SK-N-SH treated with all-trans-retinoic acid at 6 μM for 48 hours (cell line): ENCODE measurements around the gene PCSK2.

ENCODE experiments used
- ATAC-seq: fragments of 200-7000 bp; cut with Tn5 transposase; 3 replicates; pipeline ENCODE4 v1.9.1; 2020; ENCODE audit warnings: mild to moderate bottlenecking, moderate library complexity
- ARNTL ChIP-seq: fragments of 450-650 bp; formaldehyde crosslinking; IDR thresholded peaks from 2 replicates; pipeline ENCODE4 v1.5.0; 2020; ENCODE audit warnings: low read depth, mild to moderate bottlenecking, moderate library complexity, borderline replicate concordance
- BACH2 ChIP-seq: fragments of 250-450 bp; sonication (Bioruptor Pico); IDR thresholded peaks from 2 replicates; pipeline ENCODE4 v1.9.0; 2021; ENCODE audit warnings: mild to moderate bottlenecking, borderline replicate concordance
- CSDC2 ChIP-seq: fragments of 250-450 bp; sonication (Bioruptor Pico); IDR thresholded peaks from 2 replicates; pipeline ENCODE4 v1.5.0; 2020; ENCODE audit warnings: mild to moderate bottlenecking, moderate library complexity
- ESRRG ChIP-seq: fragments of 250-450 bp; sonication (Bioruptor Pico); IDR thresholded peaks from 2 replicates; pipeline ENCODE4 v1.6.1; 2021; ENCODE audit warnings: mild to moderate bottlenecking
- GLIS3 ChIP-seq: fragments of 250-450 bp; sonication (Bioruptor Pico); IDR thresholded peaks from 2 replicates; pipeline ENCODE4 v1.5.0; 2020; ENCODE audit warnings: mild to moderate bottlenecking, moderate library complexity
- ISL1 ChIP-seq: fragments of 250-450 bp; sonication (Bioruptor Pico); IDR thresholded peaks from 2 replicates; pipeline ENCODE4 v2.1.2; 2022; ENCODE audit warnings: mild to moderate bottlenecking, moderate library complexity
- OSR1 ChIP-seq: fragments of 250-450 bp; sonication (Bioruptor Pico); IDR thresholded peaks from 2 replicates; pipeline ENCODE4 v1.8.0; 2022; ENCODE audit warnings: moderate library complexity, mild to moderate bottlenecking, inconsistent platforms
- PPARA ChIP-seq: fragments of 250-450 bp; sonication (Bioruptor Pico); IDR thresholded peaks from 2 replicates; pipeline ENCODE4 v1.5.0; 2020; ENCODE audit warnings: mild to moderate bottlenecking, borderline replicate concordance
- RARB ChIP-seq: fragments of 250-450 bp; sonication (Bioruptor Pico); IDR thresholded peaks from 2 replicates; pipeline ENCODE4 v1.8.0; 2021; ENCODE audit warnings: mild to moderate bottlenecking, moderate library complexity
- SNAI2 ChIP-seq: fragments of 250-450 bp; sonication (Bioruptor Pico); IDR thresholded peaks from 2 replicates; pipeline ENCODE4 v1.5.0; 2020; ENCODE audit warnings: mild to moderate bottlenecking, moderate library complexity
- TCF4 ChIP-seq: fragments of 250-450 bp; sonication (Bioruptor Pico); IDR thresholded peaks from 2 replicates; pipeline ENCODE4 v1.8.0; 2021; ENCODE audit warnings: mild to moderate bottlenecking, moderate library complexity, borderline replicate concordance
- ZC3H10 ChIP-seq: fragments of 250-450 bp; sonication (Bioruptor Pico); IDR thresholded peaks from 2 replicates; pipeline ENCODE4 v1.5.1; 2021; ENCODE audit warnings: mild to moderate bottlenecking, moderate library complexity
- ZFP3 ChIP-seq: fragments of 250-450 bp; sonication (Bioruptor Pico); IDR thresholded peaks from 2 replicates; pipeline ENCODE4 v1.5.0; 2020; ENCODE audit warnings: mild to moderate bottlenecking, moderate library complexity
- ZFP30 ChIP-seq: fragments of 450-650 bp; formaldehyde crosslinking; IDR thresholded peaks from 2 replicates; pipeline ENCODE4 v1.5.0; 2022; ENCODE audit warnings: mild to moderate bottlenecking, moderate library complexity
- ZNF565 ChIP-seq: fragments of 450-650 bp; formaldehyde crosslinking; conservative IDR thresholded peaks from 2 replicates; pipeline ENCODE4 v1.5.0; 2020; ENCODE audit warnings: low read depth, mild to moderate bottlenecking, moderate library complexity
- ZNF70 ChIP-seq: fragments of 450-650 bp; formaldehyde crosslinking; IDR thresholded peaks from 2 replicates; pipeline ENCODE4 v1.5.0; 2020; ENCODE audit warnings: mild to moderate bottlenecking, moderate library complexity
- ZNF8 ChIP-seq: fragments of 450-650 bp; formaldehyde crosslinking; IDR thresholded peaks from 2 replicates; pipeline ENCODE4 v1.5.0; 2020; ENCODE audit warnings: mild to moderate bottlenecking, moderate library complexity
- TF ChIP-seq, protein P1 (sequence below): fragments of 250-450 bp; sonication (Bioruptor Pico); IDR thresholded peaks from 2 replicates; pipeline ENCODE4 v1.5.0; 2020; ENCODE audit warnings: mild to moderate bottlenecking, moderate library complexity
- TF ChIP-seq, protein P2 (sequence below): fragments of 250-450 bp; sonication (Bioruptor Pico); IDR thresholded peaks from 2 replicates; pipeline ENCODE4 v1.8.0; 2021; ENCODE audit warnings: low read depth, mild to moderate bottlenecking, moderate library complexity, borderline replicate concordance
- TF ChIP-seq, protein P3 (sequence below): fragments of 250-450 bp; sonication (Bioruptor Pico); IDR thresholded peaks from 2 replicates; pipeline ENCODE4 v1.5.1; 2020; ENCODE audit warnings: low read depth, mild to moderate bottlenecking, moderate library complexity
- TF ChIP-seq, protein P4 (sequence below): fragments of 250-450 bp; sonication (Bioruptor Pico); IDR thresholded peaks from 2 replicates; pipeline ENCODE4 v1.5.1; 2021; ENCODE audit warnings: mild to moderate bottlenecking, moderate library complexity

PCSK2 gene

DNA sequence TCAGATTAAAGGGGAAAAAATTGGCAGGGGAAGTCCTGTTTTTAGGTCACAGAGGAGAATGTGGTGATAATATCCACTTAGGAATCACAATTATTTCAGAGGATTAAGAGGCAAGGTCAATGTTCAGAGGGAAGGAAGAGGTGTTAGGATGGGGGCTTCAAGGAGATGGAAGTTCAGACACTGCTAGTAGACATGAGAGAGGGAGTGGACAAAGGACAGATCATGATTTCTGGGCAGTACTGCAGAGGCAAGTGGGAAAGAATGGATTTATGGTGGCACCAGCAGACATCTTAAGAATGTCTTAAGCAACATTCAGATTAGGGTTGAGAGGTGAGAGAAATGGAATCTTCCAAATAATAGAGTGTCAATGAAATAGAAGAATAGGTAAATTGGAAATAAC, 9.9 kb downstream of the PCSK2 start:
- no peak for ATAC-seq
- TF ChIP-seq SNAI2 (CRISPR knock-in tag) = no peak
- no peak for TF ChIP-seq ZNF8 (CRISPR knock-in tag)
- TF ChIP-seq, protein P1, sequence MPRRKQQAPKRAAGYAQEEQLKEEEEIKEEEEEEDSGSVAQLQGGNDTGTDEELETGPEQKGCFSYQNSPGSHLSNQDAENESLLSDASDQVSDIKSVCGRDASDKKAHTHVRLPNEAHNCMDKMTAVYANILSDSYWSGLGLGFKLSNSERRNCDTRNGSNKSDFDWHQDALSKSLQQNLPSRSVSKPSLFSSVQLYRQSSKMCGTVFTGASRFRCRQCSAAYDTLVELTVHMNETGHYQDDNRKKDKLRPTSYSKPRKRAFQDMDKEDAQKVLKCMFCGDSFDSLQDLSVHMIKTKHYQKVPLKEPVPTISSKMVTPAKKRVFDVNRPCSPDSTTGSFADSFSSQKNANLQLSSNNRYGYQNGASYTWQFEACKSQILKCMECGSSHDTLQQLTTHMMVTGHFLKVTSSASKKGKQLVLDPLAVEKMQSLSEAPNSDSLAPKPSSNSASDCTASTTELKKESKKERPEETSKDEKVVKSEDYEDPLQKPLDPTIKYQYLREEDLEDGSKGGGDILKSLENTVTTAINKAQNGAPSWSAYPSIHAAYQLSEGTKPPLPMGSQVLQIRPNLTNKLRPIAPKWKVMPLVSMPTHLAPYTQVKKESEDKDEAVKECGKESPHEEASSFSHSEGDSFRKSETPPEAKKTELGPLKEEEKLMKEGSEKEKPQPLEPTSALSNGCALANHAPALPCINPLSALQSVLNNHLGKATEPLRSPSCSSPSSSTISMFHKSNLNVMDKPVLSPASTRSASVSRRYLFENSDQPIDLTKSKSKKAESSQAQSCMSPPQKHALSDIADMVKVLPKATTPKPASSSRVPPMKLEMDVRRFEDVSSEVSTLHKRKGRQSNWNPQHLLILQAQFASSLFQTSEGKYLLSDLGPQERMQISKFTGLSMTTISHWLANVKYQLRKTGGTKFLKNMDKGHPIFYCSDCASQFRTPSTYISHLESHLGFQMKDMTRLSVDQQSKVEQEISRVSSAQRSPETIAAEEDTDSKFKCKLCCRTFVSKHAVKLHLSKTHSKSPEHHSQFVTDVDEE (CRISPR knock-in tag) = no peak
- no peak for TF ChIP-seq CSDC2 (CRISPR knock-in tag)
- TF ChIP-seq RARB = no peak
- no peak for TF ChIP-seq ZFP30 (CRISPR knock-in tag)
- TF ChIP-seq, protein P2, sequence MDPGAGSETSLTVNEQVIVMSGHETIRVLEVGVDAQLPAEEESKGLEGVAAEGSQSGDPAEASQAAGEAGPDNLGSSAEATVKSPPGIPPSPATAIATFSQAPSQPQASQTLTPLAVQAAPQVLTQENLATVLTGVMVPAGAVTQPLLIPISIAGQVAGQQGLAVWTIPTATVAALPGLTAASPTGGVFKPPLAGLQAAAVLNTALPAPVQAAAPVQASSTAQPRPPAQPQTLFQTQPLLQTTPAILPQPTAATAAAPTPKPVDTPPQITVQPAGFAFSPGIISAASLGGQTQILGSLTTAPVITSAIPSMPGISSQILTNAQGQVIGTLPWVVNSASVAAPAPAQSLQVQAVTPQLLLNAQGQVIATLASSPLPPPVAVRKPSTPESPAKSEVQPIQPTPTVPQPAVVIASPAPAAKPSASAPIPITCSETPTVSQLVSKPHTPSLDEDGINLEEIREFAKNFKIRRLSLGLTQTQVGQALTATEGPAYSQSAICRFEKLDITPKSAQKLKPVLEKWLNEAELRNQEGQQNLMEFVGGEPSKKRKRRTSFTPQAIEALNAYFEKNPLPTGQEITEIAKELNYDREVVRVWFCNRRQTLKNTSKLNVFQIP (CRISPR knock-in tag) = no peak
- TF ChIP-seq GLIS3 (CRISPR knock-in tag) = no peak
- TF ChIP-seq BACH2 (CRISPR knock-in tag) = no peak

DNA sequence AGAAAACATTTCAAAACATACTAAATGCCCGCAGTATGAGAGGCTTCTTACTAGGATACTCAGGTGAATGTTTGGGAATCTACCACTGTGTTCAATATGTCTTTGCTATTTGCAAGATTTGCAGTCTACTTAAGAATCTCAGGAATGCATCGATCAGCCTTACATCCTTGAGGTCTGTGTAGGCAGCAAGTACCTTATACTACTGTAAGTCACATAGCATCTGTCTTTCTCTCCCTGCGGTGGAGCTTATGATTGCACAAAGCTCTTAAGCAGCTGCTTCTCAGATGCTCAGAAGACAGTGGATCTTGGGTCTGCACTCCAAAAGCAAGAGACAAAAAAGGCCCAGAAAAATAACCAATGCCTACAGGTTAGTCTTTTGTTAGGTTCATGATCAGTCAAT, 21.4 kb downstream of the PCSK2 start:
- no peak for TF ChIP-seq PPARA (CRISPR knock-in tag)
- TF ChIP-seq ZFP3 (CRISPR knock-in tag) = no peak
- TF ChIP-seq GLIS3 (CRISPR knock-in tag) = no peak
- no peak for TF ChIP-seq CSDC2 (CRISPR knock-in tag)
- no peak for TF ChIP-seq ISL1 (CRISPR knock-in tag)
- TF ChIP-seq ZC3H10 (CRISPR knock-in tag) = no peak
- TF ChIP-seq TCF4 (CRISPR knock-in tag) = no peak
- no peak for TF ChIP-seq ZFP30 (CRISPR knock-in tag)
- TF ChIP-seq OSR1 = no peak
- no peak for TF ChIP-seq ZNF8 (CRISPR knock-in tag)
- TF ChIP-seq, protein P3, sequence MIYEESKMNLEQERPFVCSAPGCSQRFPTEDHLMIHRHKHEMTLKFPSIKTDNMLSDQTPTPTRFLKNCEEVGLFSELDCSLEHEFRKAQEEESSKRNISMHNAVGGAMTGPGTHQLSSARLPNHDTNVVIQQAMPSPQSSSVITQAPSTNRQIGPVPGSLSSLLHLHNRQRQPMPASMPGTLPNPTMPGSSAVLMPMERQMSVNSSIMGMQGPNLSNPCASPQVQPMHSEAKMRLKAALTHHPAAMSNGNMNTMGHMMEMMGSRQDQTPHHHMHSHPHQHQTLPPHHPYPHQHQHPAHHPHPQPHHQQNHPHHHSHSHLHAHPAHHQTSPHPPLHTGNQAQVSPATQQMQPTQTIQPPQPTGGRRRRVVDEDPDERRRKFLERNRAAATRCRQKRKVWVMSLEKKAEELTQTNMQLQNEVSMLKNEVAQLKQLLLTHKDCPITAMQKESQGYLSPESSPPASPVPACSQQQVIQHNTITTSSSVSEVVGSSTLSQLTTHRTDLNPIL (CRISPR knock-in tag) = no peak
- TF ChIP-seq, protein P4, sequence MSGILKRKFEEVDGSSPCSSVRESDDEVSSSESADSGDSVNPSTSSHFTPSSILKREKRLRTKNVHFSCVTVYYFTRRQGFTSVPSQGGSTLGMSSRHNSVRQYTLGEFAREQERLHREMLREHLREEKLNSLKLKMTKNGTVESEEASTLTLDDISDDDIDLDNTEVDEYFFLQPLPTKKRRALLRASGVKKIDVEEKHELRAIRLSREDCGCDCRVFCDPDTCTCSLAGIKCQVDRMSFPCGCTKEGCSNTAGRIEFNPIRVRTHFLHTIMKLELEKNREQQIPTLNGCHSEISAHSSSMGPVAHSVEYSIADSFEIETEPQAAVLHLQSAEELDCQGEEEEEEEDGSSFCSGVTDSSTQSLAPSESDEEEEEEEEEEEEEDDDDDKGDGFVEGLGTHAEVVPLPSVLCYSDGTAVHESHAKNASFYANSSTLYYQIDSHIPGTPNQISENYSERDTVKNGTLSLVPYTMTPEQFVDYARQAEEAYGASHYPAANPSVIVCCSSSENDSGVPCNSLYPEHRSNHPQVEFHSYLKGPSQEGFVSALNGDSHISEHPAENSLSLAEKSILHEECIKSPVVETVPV (CRISPR knock-in tag) = no peak
- no peak for TF ChIP-seq BACH2 (CRISPR knock-in tag)
- no peak for ATAC-seq

DNA sequence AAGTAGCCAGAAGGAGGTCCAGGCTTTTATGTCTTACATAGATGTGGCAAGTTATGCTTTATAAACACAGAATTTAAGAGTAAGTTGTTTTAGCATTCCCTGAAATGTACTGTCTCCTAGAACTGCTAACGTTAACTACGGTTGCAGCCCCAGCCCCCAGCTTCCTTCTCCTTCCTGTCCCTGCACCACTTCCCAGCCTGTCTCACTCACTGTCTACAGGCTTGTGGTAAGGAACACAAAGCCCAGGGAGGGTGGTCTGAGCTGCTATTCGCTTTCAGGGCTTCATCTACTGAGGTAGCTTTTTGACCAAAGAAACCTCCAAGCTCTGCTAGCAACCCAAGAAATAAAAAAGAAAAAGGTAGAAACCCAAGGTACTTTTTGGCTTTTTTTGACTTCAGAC, 35.9 kb downstream of the PCSK2 start:
- ATAC-seq = no peak
- TF ChIP-seq ZNF70 (CRISPR knock-in tag) (no peak), ISL1 (CRISPR knock-in tag) (no peak), PPARA (CRISPR knock-in tag) (no peak), RARB (no peak), ARNTL (no peak), OSR1 (no peak), ZFP3 (CRISPR knock-in tag) (no peak), ZC3H10 (CRISPR knock-in tag) (no peak), SNAI2 (CRISPR knock-in tag) (no peak), ESRRG (CRISPR knock-in tag) (no peak), ZFP30 (CRISPR knock-in tag) (no peak), ZNF8 (CRISPR knock-in tag) (no peak), TCF4 (CRISPR knock-in tag) (no peak), ZNF565 (CRISPR knock-in tag) (no peak)
- TF ChIP-seq, protein P2 (CRISPR knock-in tag) = no peak
- TF ChIP-seq, protein P4 (CRISPR knock-in tag) = no peak
- TF ChIP-seq, protein P1 (CRISPR knock-in tag) = no peak
- TF ChIP-seq, protein P3 (CRISPR knock-in tag) = no peak
